HepG2 (cell line): ENCODE measurements around the gene METTL1. TPM values are rescaled to one million over a fixed set of nuclear protein-coding genes. Genes with fewer than 3 reads are reported as not detected.

Experiments
- CEBPG ChIP-seq: IDR thresholded peaks from 2 replicates; pipeline ENCODE4 v1.6.1; 2016
- CHD2 ChIP-seq: IDR thresholded peaks from 2 replicates; pipeline ENCODE4 v1.6.1; 2011; ENCODE audit warnings: low read depth, low read length, improper control_type of control experiment
- ERF ChIP-seq: IDR thresholded peaks from 2 replicates; pipeline ENCODE4 v1.6.1; 2018; ENCODE audit warnings: missing biosample characterization, missing genetic modification reagents
- HINFP ChIP-seq: sonication (generic); formaldehyde crosslinking; IDR thresholded peaks from 2 replicates; pipeline ENCODE4 v1.4.0; 2020; ENCODE audit warnings: low read depth, mild to moderate bottlenecking, missing genetic modification reagents
- HIVEP1 ChIP-seq: sonication (generic); formaldehyde crosslinking; IDR thresholded peaks from 2 replicates; pipeline ENCODE4 v1.4.0; 2020; ENCODE audit warnings: mild to moderate bottlenecking, missing genetic modification reagents
- HNF4G ChIP-seq, 2 experiments: sonication (generic) in 1 of 2; formaldehyde crosslinking in 1 of 2; IDR thresholded peaks; 2 replicates each; pipeline versions ENCODE4 v1.4.0 to v1.6.1; 2011 to 2020; ENCODE audit warnings: borderline replicate concordance in 2 of 2, low read depth in 2 of 2, mild to moderate bottlenecking in 2 of 2, low read length in 1 of 2, missing genetic modification reagents in 1 of 2, moderate library complexity in 1 of 2
- ISL2 ChIP-seq: sonication (generic); formaldehyde crosslinking; IDR thresholded peaks from 2 replicates; pipeline ENCODE4 v1.5.0; 2020; ENCODE audit warnings: missing genetic modification reagents
- KDM3A ChIP-seq: IDR thresholded peaks from 2 replicates; pipeline ENCODE4 v1.6.1; 2018; ENCODE audit warnings: low read depth, missing compliant biosample characterization
- KDM5B ChIP-seq: sonication (generic); formaldehyde crosslinking; IDR thresholded peaks from 2 replicates; pipeline ENCODE4 v1.4.0; 2020; ENCODE audit warnings: missing genetic modification reagents, mild to moderate bottlenecking, borderline replicate concordance
- KLF16 ChIP-seq, 2 experiments: sonication (generic) in 1 of 2; formaldehyde crosslinking in 1 of 2; IDR thresholded peaks; 2 replicates each; pipeline versions ENCODE4 v1.6.1 to v1.8.0; 2016 to 2023; ENCODE audit warnings: missing genetic modification reagents in 2 of 2, missing compliant biosample characterization in 1 of 2
- MEIS1 ChIP-seq: sonication (generic); formaldehyde crosslinking; IDR thresholded peaks from 2 replicates; pipeline ENCODE4 v1.9.0; 2021; ENCODE audit warnings: mild to moderate bottlenecking, missing genetic modification reagents, moderate library complexity, borderline replicate concordance
- MLX ChIP-seq: IDR thresholded peaks from 2 replicates; pipeline ENCODE4 v1.6.1; 2016
- MZF1 ChIP-seq: sonication (generic); formaldehyde crosslinking; IDR thresholded peaks from 2 replicates; pipeline ENCODE4 v1.8.1; 2023; ENCODE audit warnings: mild to moderate bottlenecking, missing genetic modification reagents, borderline replicate concordance
- NFKBIZ ChIP-seq: IDR thresholded peaks from 2 replicates; pipeline ENCODE4 v1.6.1; 2018; ENCODE audit warnings: missing genetic modification reagents, missing compliant biosample characterization
- NR2F6 ChIP-seq, 2 experiments: IDR thresholded peaks; 2 replicates each; pipeline ENCODE4 v1.6.1; 2016; ENCODE audit warnings: antibody characterized with exemption in 1 of 2, mild to moderate bottlenecking in 1 of 2
- RBM39 ChIP-seq: fragments of 200-400 bp; formaldehyde crosslinking; IDR thresholded peaks from one replicate; pipeline ENCODE4 v1.6.1; 2018; ENCODE audit warnings: antibody characterized with exemption, mild to moderate bottlenecking, low read depth, low read length; ENCODE audit not compliant: poor library complexity, severe bottlenecking
- SPEN ChIP-seq: sonication (generic); formaldehyde crosslinking; IDR thresholded peaks from 2 replicates; pipeline ENCODE4 v1.5.1; 2020; ENCODE audit warnings: low read depth, mild to moderate bottlenecking, missing genetic modification reagents
- ZBTB1 ChIP-seq: sonication (generic); formaldehyde crosslinking; IDR thresholded peaks from 2 replicates; pipeline ENCODE4 v1.4.0; 2020; ENCODE audit warnings: missing genetic modification reagents, borderline replicate concordance
- ZC3H4 ChIP-seq: sonication (generic); formaldehyde crosslinking; IDR thresholded peaks from 2 replicates; pipeline ENCODE4 v1.4.0; 2020; ENCODE audit warnings: missing genetic modification reagents, borderline replicate concordance
- ZNF20 ChIP-seq: sonication (generic); formaldehyde crosslinking; IDR thresholded peaks from 2 replicates; pipeline ENCODE4 v1.4.0; 2020; ENCODE audit warnings: mild to moderate bottlenecking, moderate library complexity, missing genetic modification reagents
- ZNF367 ChIP-seq: sonication (generic); formaldehyde crosslinking; IDR thresholded peaks from 2 replicates; pipeline ENCODE4 v1.4.0; 2020; ENCODE audit warnings: missing genetic modification reagents, borderline replicate concordance
- ZNF530 ChIP-seq: sonication (generic); formaldehyde crosslinking; IDR thresholded peaks from 2 replicates; pipeline ENCODE4 v1.5.0; 2020; ENCODE audit warnings: low read depth, mild to moderate bottlenecking, missing genetic modification reagents
- ZNF547 ChIP-seq: sonication (generic); formaldehyde crosslinking; IDR thresholded peaks from 2 replicates; pipeline ENCODE4 v1.5.1; 2020; ENCODE audit warnings: mild to moderate bottlenecking, missing genetic modification reagents
- ZNF550 ChIP-seq: sonication (generic); formaldehyde crosslinking; IDR thresholded peaks from 2 replicates; pipeline ENCODE4 v1.4.0; 2020; ENCODE audit warnings: mild to moderate bottlenecking, missing genetic modification reagents, borderline replicate concordance
- ZNF619 ChIP-seq: sonication (generic); formaldehyde crosslinking; IDR thresholded peaks from 2 replicates; pipeline ENCODE4 v1.4.0; 2020; ENCODE audit warnings: mild to moderate bottlenecking, missing genetic modification reagents
- ZNF776 ChIP-seq: sonication (generic); formaldehyde crosslinking; IDR thresholded peaks from 2 replicates; pipeline ENCODE4 v1.4.0; 2020; ENCODE audit warnings: mild to moderate bottlenecking, missing genetic modification reagents
- ZNF878 ChIP-seq: sonication (generic); formaldehyde crosslinking; IDR thresholded peaks from 2 replicates; pipeline ENCODE4 v1.8.1; 2023; ENCODE audit warnings: mild to moderate bottlenecking, missing genetic modification reagents, moderate library complexity
- ZSCAN20 ChIP-seq: sonication (generic); formaldehyde crosslinking; IDR thresholded peaks from 2 replicates; pipeline ENCODE4 v1.4.0; 2020; ENCODE audit warnings: missing genetic modification reagents, mild to moderate bottlenecking, borderline replicate concordance
- ZSCAN9 ChIP-seq: IDR thresholded peaks from 2 replicates; pipeline ENCODE4 v1.6.1; 2016; ENCODE audit warnings: borderline replicate concordance
- polyA plus RNA-seq, 8 experiments: library from polyadenylated mRNA; depleted of rRNA in 3 of 8; stranded (reverse) in 7 of 8; unstranded in 1 of 8; fragments of >200 nt; fragmentation: Illumina TruSeq in 4 of 8; extraction: Trizol in 4 of 8; gene quantifications; 2 replicates each; pipeline versions ENCODE4 v1.2.1 to v1.2.3, GENCODE V29; 2011 to 2016; ENCODE audit warnings: low read depth in 4 of 8, missing spikeins in 1 of 8, mixed read lengths in 1 of 8; ENCODE audit not compliant: insufficient read depth in 1 of 8
- total RNA-seq, 5 experiments: library from RNA; depleted of rRNA; stranded (reverse); fragments of >200 nt; fragmentation: Illumina TruSeq; extraction: Trizol; gene quantifications; 2 replicates each; pipeline ENCODE4 v1.2.3, GENCODE V29; 2016; ENCODE audit warnings: low read depth in 1 of 5
- TF ChIP-seq, protein P1 (sequence below): sonication (generic); formaldehyde crosslinking; IDR thresholded peaks from 2 replicates; pipeline ENCODE4 v1.4.0; 2020; ENCODE audit warnings: mild to moderate bottlenecking, missing genetic modification reagents

Gene METTL1
- total and polyA plus RNA-seq, 2 of the 13 experiments (the other 11 are each of a cell fraction or from before 2014, with no cell fraction given) = 34.7 to 36.9 TPM

DNA sequence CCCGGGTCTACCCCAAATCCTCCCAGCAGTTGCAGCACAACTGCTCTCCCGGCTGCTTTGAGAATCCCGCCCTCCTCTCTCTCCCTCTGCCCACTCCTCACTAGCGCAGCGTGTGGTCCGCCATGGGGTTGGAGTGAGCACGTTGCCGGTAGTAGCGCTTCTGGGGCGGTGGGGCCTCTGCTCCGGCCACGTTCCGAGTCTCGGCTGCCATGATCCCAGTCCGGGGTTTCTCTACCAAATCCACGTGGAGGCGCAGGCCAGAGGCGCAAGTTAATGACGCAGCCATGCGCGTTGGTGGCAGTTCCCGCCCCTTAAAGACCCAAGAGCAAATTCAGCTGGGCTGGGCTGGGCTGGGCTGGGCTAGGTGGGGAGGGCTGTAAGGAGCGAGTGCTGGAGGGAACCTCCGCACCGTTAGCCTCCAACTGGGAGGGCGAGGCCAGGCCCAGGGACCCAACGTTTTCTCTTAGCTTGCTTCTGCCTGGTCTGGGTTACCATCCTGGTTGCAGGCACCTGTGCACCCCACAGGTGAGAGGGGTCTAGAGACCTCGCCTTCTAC is at the start of gene METTL1 (continued):
- peak; percentile 90; the same call in 1 of the 2 replicates for TF ChIP-seq ZNF619 (CRISPR knock-in tag)
- peak; percentile 72; the same call in 1 of the 2 replicates for TF ChIP-seq HINFP (CRISPR knock-in tag)
- TF ChIP-seq NR2F6 (IDR thresholded peaks at IDR 0.05) = no peak; the same call in 1 of the 2 replicates
- peak; percentile 35; the same call in 1 of the 2 replicates for TF ChIP-seq NR2F6 (CRISPR knock-in tag; IDR thresholded peaks at IDR 0.05)
- peak; percentile 99 for TF ChIP-seq HIVEP1 (CRISPR knock-in tag)
- TF ChIP-seq, protein P1, sequence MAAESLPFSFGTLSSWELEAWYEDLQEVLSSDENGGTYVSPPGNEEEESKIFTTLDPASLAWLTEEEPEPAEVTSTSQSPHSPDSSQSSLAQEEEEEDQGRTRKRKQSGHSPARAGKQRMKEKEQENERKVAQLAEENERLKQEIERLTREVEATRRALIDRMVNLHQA = no peak
- TF ChIP-seq ZNF547 (CRISPR knock-in tag) = peak; percentile 55
- peak; percentile 52 for TF ChIP-seq ERF (CRISPR knock-in tag)
- TF ChIP-seq SPEN = peak; percentile 89
- TF ChIP-seq CHD2 = no peak
- no peak for TF ChIP-seq ZBTB1 (CRISPR knock-in tag)
- TF ChIP-seq KLF16 (CRISPR knock-in tag; IDR thresholded peaks at IDR 0.05) = peak; percentile 41 to 88; a peak in 1 of 4 replicates
- no peak for TF ChIP-seq ZNF530 (CRISPR knock-in tag)
- peak; percentile 53; the same call in 1 of the 2 replicates for TF ChIP-seq KDM3A (CRISPR knock-in tag)
- TF ChIP-seq ZSCAN9 (CRISPR knock-in tag) = peak; percentile 81
- no peak; the same call in 1 of the 2 replicates for TF ChIP-seq NFKBIZ (CRISPR knock-in tag)
- no peak for TF ChIP-seq CEBPG (CRISPR knock-in tag)
- TF ChIP-seq KDM5B (CRISPR knock-in tag) = peak; percentile 85
- 0 out of 2 replicates have a peak, but pooled peaks have one; percentile 37 for TF ChIP-seq ZSCAN20 (CRISPR knock-in tag)
- TF ChIP-seq MLX (CRISPR knock-in tag) = 0 out of 2 replicates have a peak, but pooled peaks have one; percentile 23
- peak; percentile 57; the same call in 1 of the 2 replicates for TF ChIP-seq MEIS1 (CRISPR knock-in tag)
- TF ChIP-seq ZNF550 (CRISPR knock-in tag) = no peak
- peak; percentile 59 for TF ChIP-seq ISL2 (CRISPR knock-in tag)
- TF ChIP-seq MZF1 (CRISPR knock-in tag) = no peak
- TF ChIP-seq ZC3H4 = peak; percentile 23; the same call in 1 of the 2 replicates
- peak; percentile 75; the same call in 1 of the 2 replicates for TF ChIP-seq ZNF878 (CRISPR knock-in tag)
- no peak for TF ChIP-seq ZNF20 (CRISPR knock-in tag)
- peak; percentile 11; the same call in 1 of the 2 replicates for TF ChIP-seq HNF4G (IDR thresholded peaks at IDR 0.05; ENCODE audit: borderline replicate concordance, low read depth, low read length)
- no peak for TF ChIP-seq HNF4G (CRISPR knock-in tag; IDR thresholded peaks at IDR 0.05; ENCODE audit: borderline replicate concordance, low read depth)
- TF ChIP-seq ZNF367 = no peak
- TF ChIP-seq RBM39 = peak; percentile 62
- peak; percentile 25; the same call in 1 of the 2 replicates for TF ChIP-seq ZNF776 (CRISPR knock-in tag)
